HG02938 (cell line): ENCODE data around the gene ECI2.
"Not testable (repeated sequence)": the region's sequence is repeated elsewhere in the genome, so short reads cannot be mapped to it uniquely, and the experiment has no call there.

Experiments
- ATAC-seq: cut with Tn5 transposase; IDR thresholded peaks from one replicate; pipeline ENCODE4 v1.9.1; 2021; ENCODE audit warnings: mild to moderate bottlenecking, moderate library complexity; ENCODE audit not compliant: unreplicated experiment

ECI2 gene

GRCh38 chr6:4103929-4104328, 31.4 kb downstream of the ECI2 start:
- ATAC-seq = no peak

GRCh38 chr6:4102687-4103244, 32.6 kb downstream of the ECI2 start:
- no peak for ATAC-seq

- ATAC-seq = no peak
Observed at GRCh38 chr6:4101298-4101697, 34.1 kb downstream of the ECI2 start.

GRCh38 chr6:4100655-4101054, 34.7 kb downstream of the ECI2 start:
- ATAC-seq = no peak

GRCh38 chr6:4093288-4093687, 42.1 kb downstream of the ECI2 start:
- ATAC-seq = no peak

GRCh38 chr6:4091941-4092340, 43.4 kb downstream of the ECI2 start:
- no peak for ATAC-seq

GRCh38 chr6:4090043-4090442, 45.3 kb downstream of the ECI2 start:
- ATAC-seq = not testable (repeated sequence)

- no peak for ATAC-seq
Observed at GRCh38 chr6:4088704-4089103, 46.7 kb downstream of the ECI2 start.

- no peak for ATAC-seq
Observed at GRCh38 chr6:4085332-4085700, 50.1 kb downstream of the ECI2 start.

- no peak for ATAC-seq
Observed at GRCh38 chr6:4084444-4085331, 50.7 kb downstream of the ECI2 start.

- no peak for ATAC-seq
Observed at GRCh38 chr6:4078691-4079471, 56.5 kb downstream of the ECI2 start, which contains the start of gene FAM217A. Gene FAM217A, minus strand, starts transcription at chr6:4079137. Its CDS starts 1,723 bp downstream, at chr6:4077414.

GRCh38 chr6:4074478-4075235, 60.7 kb downstream of the ECI2 start:
- ATAC-seq = no peak

- no peak for ATAC-seq
Observed at GRCh38 chr6:4071330-4071729, 64.0 kb downstream of the ECI2 start.

- ATAC-seq = no peak
Observed at GRCh38 chr6:4069199-4069598, 66.2 kb downstream of the ECI2 start.

GRCh38 chr6:4067673-4068072, 67.7 kb downstream of the ECI2 start:
- ATAC-seq = no peak

- ATAC-seq = no peak
Observed at GRCh38 chr6:4066029-4066755, 69.2 kb downstream of the ECI2 start.
